ENCODE data around the gene REEP5.
A peak's percentile ranks its signal among the peaks of the same experiment; 100 is the strongest.

Gene REEP5

GRCh38 chr5:112951124-112951702 is 29.2 kb upstream of the REEP5 start:
- Mint-ChIP-seq H3K4me3 (no peak overlapping the region), H3K4me1 (ENCODE audit: low read depth) (peaks cover 7% of the 10 kb centered on the region), H3K27ac (no peak overlapping the region), H3K9me3 (no peaks in the 10 kb centered on the region), H3K36me3 (ENCODE audit: low read depth) (no peaks in the 10 kb centered on the region), H3K27me3 (ENCODE audit: low read depth) (peaks cover 5% of the 10 kb centered on the region)

GRCh38 chr5:112948458-112948857 is 26.4 kb upstream of the REEP5 start:
- H3K9me3 Mint-ChIP-seq: no peaks in the 10 kb centered on the region
- H3K4me3 Mint-ChIP-seq: no peak overlapping the region
- H3K36me3 Mint-ChIP-seq (ENCODE audit: low read depth): no peaks in the 10 kb centered on the region
- H3K27me3 Mint-ChIP-seq (ENCODE audit: low read depth): peaks cover 13% of the 10 kb centered on the region
- no peak overlapping the region for H3K27ac Mint-ChIP-seq
- H3K4me1 Mint-ChIP-seq (ENCODE audit: low read depth): peaks cover 11% of the 10 kb centered on the region

GRCh38 chr5:112940670-112941069 is 18.6 kb upstream of the REEP5 start:
- H3K36me3 Mint-ChIP-seq (ENCODE audit: low read depth): no peaks in the 10 kb centered on the region
- H3K9me3 Mint-ChIP-seq: no peaks in the 10 kb centered on the region
- H3K27ac Mint-ChIP-seq: no peak overlapping the region
- H3K4me1 Mint-ChIP-seq (ENCODE audit: low read depth): no peaks in the 10 kb centered on the region
- H3K27me3 Mint-ChIP-seq (ENCODE audit: low read depth): peaks cover 9% of the 10 kb centered on the region
- no peak overlapping the region for H3K4me3 Mint-ChIP-seq

- no peak overlapping the region for H3K4me3 Mint-ChIP-seq
- peaks cover 2% of the 10 kb centered on the region for H3K4me1 Mint-ChIP-seq (ENCODE audit: low read depth)
- H3K27ac Mint-ChIP-seq: no peak overlapping the region
- peaks cover 4% of the 10 kb centered on the region for H3K27me3 Mint-ChIP-seq (ENCODE audit: low read depth)
- no peaks in the 10 kb centered on the region for H3K36me3 Mint-ChIP-seq (ENCODE audit: low read depth)
- H3K9me3 Mint-ChIP-seq: peaks cover 9% of the 10 kb centered on the region
Observed at GRCh38 chr5:112938286-112938685, 16.3 kb upstream of the REEP5 start.

GRCh38 chr5:112935675-112936074 is 13.6 kb upstream of the REEP5 start:
- Mint-ChIP-seq H3K4me1 (ENCODE audit: low read depth) (peaks cover 11% of the 10 kb centered on the region), H3K27ac (no peak overlapping the region), H3K9me3 (peaks cover 9% of the 10 kb centered on the region), H3K4me3 (no peak overlapping the region), H3K36me3 (ENCODE audit: low read depth) (no peaks in the 10 kb centered on the region), H3K27me3 (ENCODE audit: low read depth) (no peaks in the 10 kb centered on the region)

GRCh38 chr5:112934366-112934663 is 12.3 kb upstream of the REEP5 start:
- peaks cover 20% of the 10 kb centered on the region for H3K4me1 Mint-ChIP-seq (ENCODE audit: low read depth)
- H3K27me3 Mint-ChIP-seq (ENCODE audit: low read depth): no peaks in the 10 kb centered on the region
- peaks cover 9% of the 10 kb centered on the region for H3K9me3 Mint-ChIP-seq
- no peak overlapping the region for H3K4me3 Mint-ChIP-seq
- no peak overlapping the region for H3K27ac Mint-ChIP-seq
- H3K36me3 Mint-ChIP-seq (ENCODE audit: low read depth): no peaks in the 10 kb centered on the region

- Mint-ChIP-seq H3K9me3 (peaks cover 9% of the 10 kb centered on the region), H3K4me3 (no peak overlapping the region), H3K36me3 (ENCODE audit: low read depth) (no peaks in the 10 kb centered on the region), H3K27ac (no peak overlapping the region), H3K4me1 (ENCODE audit: low read depth) (peaks cover 24% of the 10 kb centered on the region), H3K27me3 (ENCODE audit: low read depth) (no peaks in the 10 kb centered on the region)
Observed at GRCh38 chr5:112933651-112934365, 11.8 kb upstream of the REEP5 start.

- H3K27me3 Mint-ChIP-seq (ENCODE audit: low read depth): no peaks in the 10 kb centered on the region
- peaks cover 31% of the 10 kb centered on the region for H3K4me1 Mint-ChIP-seq (ENCODE audit: low read depth)
- H3K9me3 Mint-ChIP-seq: peaks cover 9% of the 10 kb centered on the region
- H3K27ac Mint-ChIP-seq: no peak overlapping the region
- H3K4me3 Mint-ChIP-seq: no peak overlapping the region
- no peaks in the 10 kb centered on the region for H3K36me3 Mint-ChIP-seq (ENCODE audit: low read depth)
Observed at GRCh38 chr5:112933105-112933504, 11.1 kb upstream of the REEP5 start.

GRCh38 chr5:112931473-112931872 is 9.4 kb upstream of the REEP5 start:
- Mint-ChIP-seq H3K9me3 (peaks cover 9% of the 10 kb centered on the region), H3K36me3 (ENCODE audit: low read depth) (peaks cover 2% of the 10 kb centered on the region), H3K4me1 (ENCODE audit: low read depth) (peaks cover 39% of the 10 kb centered on the region), H3K4me3 (no peak overlapping the region), H3K27me3 (ENCODE audit: low read depth) (no peaks in the 10 kb centered on the region), H3K27ac (no peak overlapping the region)

GRCh38 chr5:112930082-112930344 is 8.0 kb upstream of the REEP5 start:
- peaks cover 9% of the 10 kb centered on the region for H3K9me3 Mint-ChIP-seq
- no peaks in the 10 kb centered on the region for H3K27me3 Mint-ChIP-seq (ENCODE audit: low read depth)
- H3K4me3 Mint-ChIP-seq: peak overlapping the region; percentile 49
- peaks cover 2% of the 10 kb centered on the region for H3K36me3 Mint-ChIP-seq (ENCODE audit: low read depth)
- peak overlapping the region; percentile 39 for H3K27ac Mint-ChIP-seq
- peaks cover 39% of the 10 kb centered on the region for H3K4me1 Mint-ChIP-seq (ENCODE audit: low read depth)

GRCh38 chr5:112929336-112930081 is 7.5 kb upstream of the REEP5 start:
- Mint-ChIP-seq H3K4me1 (ENCODE audit: low read depth) (peaks cover 38% of the 10 kb centered on the region), H3K4me3 (peak overlapping the region; percentile 49), H3K9me3 (peaks cover 7% of the 10 kb centered on the region), H3K36me3 (ENCODE audit: low read depth) (peaks cover 2% of the 10 kb centered on the region), H3K27me3 (ENCODE audit: low read depth) (no peaks in the 10 kb centered on the region), H3K27ac (peak overlapping the region; percentile 64)

GRCh38 chr5:112923988-112924387 is 2.0 kb upstream of the REEP5 start:
- Mint-ChIP-seq H3K4me3 (no peak overlapping the region), H3K27ac (peak overlapping the region; percentile 97), H3K27me3 (ENCODE audit: low read depth) (no peaks in the 10 kb centered on the region), H3K36me3 (ENCODE audit: low read depth) (peaks cover 9% of the 10 kb centered on the region), H3K4me1 (ENCODE audit: low read depth) (peaks cover 50% of the 10 kb centered on the region), H3K9me3 (no peaks in the 10 kb centered on the region)

- H3K27ac Mint-ChIP-seq: peak overlapping the region; percentile 97
- no peaks in the 10 kb centered on the region for H3K9me3 Mint-ChIP-seq
- peak overlapping the region; percentile 73 for H3K4me3 Mint-ChIP-seq
- peaks cover 16% of the 10 kb centered on the region for H3K36me3 Mint-ChIP-seq (ENCODE audit: low read depth)
- H3K4me1 Mint-ChIP-seq (ENCODE audit: low read depth): peaks cover 51% of the 10 kb centered on the region
- H3K27me3 Mint-ChIP-seq (ENCODE audit: low read depth): no peaks in the 10 kb centered on the region
Observed at GRCh38 chr5:112923148-112923917, 1.3 kb upstream of the REEP5 start.

- H3K36me3 Mint-ChIP-seq (ENCODE audit: low read depth): peaks cover 22% of the 10 kb centered on the region
- H3K27ac Mint-ChIP-seq: peak overlapping the region; percentile 69
Observed at GRCh38 chr5:112921026-112921832, 798 bp downstream of the REEP5 start.

More at GRCh38 chr5:112921026-112921832, 798 bp downstream of the REEP5 start:
- Mint-ChIP-seq H3K4me1 (ENCODE audit: low read depth) (peaks cover 54% of the 10 kb centered on the region), H3K9me3 (no peaks in the 10 kb centered on the region), H3K27me3 (ENCODE audit: low read depth) (no peaks in the 10 kb centered on the region), H3K4me3 (peak overlapping the region; percentile 92)
